Measurements from ENCODE around the gene KEAP1.
"Not testable (repeated sequence)": the region's sequence is repeated elsewhere in the genome, so short reads cannot be mapped to it uniquely, and the experiment has no call there.

KEAP1 gene

DNA sequence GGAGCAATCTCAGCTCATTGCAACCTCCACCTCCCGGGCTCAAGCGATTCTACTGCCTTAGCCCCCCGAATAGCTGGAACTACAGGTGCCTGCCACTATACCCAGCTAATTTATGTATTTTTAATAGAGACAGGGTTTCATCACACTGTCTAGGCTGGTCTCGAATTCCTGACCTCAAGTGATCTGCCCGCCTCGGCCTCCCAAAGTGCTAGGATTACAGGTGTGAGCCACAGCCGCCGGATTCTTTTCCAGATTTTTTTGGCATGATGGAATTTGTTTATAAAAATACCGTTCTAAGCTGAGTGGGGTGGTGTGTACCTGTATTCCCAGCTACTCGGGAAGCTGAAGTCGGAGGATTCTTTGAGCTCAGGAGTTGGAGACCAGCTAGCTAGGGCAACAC lies 34.5 kb upstream of the KEAP1 start:
- TF ChIP-seq, protein P1, sequence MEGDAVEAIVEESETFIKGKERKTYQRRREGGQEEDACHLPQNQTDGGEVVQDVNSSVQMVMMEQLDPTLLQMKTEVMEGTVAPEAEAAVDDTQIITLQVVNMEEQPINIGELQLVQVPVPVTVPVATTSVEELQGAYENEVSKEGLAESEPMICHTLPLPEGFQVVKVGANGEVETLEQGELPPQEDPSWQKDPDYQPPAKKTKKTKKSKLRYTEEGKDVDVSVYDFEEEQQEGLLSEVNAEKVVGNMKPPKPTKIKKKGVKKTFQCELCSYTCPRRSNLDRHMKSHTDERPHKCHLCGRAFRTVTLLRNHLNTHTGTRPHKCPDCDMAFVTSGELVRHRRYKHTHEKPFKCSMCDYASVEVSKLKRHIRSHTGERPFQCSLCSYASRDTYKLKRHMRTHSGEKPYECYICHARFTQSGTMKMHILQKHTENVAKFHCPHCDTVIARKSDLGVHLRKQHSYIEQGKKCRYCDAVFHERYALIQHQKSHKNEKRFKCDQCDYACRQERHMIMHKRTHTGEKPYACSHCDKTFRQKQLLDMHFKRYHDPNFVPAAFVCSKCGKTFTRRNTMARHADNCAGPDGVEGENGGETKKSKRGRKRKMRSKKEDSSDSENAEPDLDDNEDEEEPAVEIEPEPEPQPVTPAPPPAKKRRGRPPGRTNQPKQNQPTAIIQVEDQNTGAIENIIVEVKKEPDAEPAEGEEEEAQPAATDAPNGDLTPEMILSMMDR (conservative IDR thresholded peaks at IDR 0.05; ENCODE audit: low read length), result no peak
- no peak overlapping the region for H3K4me3 ChIP-seq (ENCODE audit: low read length)
- DNase-seq (ENCODE audit: low read depth), result no peak

DNA sequence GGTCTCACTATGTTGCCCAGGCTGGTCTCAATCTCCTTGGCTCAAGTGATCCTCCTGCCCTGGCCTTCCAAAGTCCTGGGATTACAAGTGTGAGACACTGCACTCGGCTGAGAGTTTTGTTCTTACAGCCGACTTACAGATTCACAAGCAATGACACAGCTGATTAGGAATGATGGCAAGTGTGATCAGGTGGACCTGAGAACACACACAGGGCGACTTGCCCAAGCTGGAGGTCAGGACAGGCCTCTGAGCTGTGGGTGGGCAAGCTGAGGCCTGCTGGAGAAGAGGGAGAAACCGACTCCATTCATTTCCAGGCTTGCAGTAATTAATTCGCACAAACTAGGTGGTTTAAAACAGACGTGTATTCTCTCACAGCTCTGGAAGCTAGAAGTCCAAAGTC lies 32.5 kb upstream of the KEAP1 start:
- DNase-seq (ENCODE audit: low read depth), result no peak
- TF ChIP-seq, protein P1 (conservative IDR thresholded peaks at IDR 0.05; ENCODE audit: low read length), result no peak
- no peak overlapping the region for H3K4me3 ChIP-seq (ENCODE audit: low read length)

DNA sequence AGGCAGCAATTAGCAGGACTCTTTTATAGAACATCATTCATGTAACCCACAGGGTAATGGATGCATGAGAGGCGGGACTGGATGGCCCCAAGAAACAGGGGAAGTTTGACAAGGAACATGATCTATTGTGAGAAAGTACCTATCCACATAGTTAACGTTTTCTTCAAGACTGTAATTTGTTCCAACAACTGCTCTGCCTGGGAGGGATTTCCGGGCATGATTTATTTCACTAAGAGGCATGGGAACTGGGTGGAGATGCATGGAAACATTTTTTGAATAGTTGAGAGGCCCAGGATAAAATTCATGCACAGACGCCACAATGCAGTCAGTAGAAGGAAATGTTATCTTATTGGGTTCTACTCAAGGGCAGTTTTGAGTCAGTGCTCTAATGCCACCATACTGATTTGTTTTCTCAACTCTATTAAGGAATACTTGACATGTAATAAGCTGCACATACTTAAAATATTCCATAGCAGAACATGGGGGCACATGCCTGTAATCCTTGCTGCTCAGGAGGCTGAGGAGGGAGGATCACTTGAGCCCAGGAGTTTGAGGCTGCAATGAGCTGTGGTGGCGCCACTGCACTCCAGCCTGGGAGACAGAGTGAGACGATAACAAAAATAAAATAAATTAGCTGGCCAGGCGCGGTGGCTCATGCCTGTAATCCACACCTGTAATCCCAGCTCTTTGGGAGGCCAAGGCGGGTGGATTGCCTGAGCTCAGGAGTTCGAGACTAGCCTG lies 30.7 kb upstream of the KEAP1 start:
- TF ChIP-seq, protein P1 (conservative IDR thresholded peaks at IDR 0.05; ENCODE audit: low read length), result no peak
- peak; percentile 96 for DNase-seq (ENCODE audit: low read depth)
- H3K4me3 ChIP-seq (ENCODE audit: low read length), result no peak overlapping the region

DNA sequence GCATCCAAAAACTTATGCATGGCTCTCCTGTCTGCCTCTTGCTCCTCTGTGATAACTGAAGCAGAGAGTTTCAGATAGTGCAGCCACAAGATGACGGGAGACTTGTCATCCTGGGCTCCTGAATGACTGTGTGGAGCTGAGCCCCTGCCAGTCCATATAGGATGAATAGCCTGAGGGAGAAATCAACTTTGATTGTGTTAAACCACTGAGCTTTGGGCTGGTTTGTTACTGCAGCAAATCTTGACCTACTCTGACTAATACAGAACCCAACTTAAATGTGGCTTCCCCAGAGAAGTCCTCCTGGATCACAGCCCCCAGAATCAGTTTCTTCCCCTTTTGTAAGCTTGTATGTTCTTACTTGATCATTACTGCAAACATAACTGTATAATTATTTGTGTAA lies 29.3 kb upstream of the KEAP1 start:
- no peak for DNase-seq (ENCODE audit: low read depth)
- H3K4me3 ChIP-seq (ENCODE audit: low read length), result no peak overlapping the region
- TF ChIP-seq, protein P1 (conservative IDR thresholded peaks at IDR 0.05; ENCODE audit: low read length), result no peak

DNA sequence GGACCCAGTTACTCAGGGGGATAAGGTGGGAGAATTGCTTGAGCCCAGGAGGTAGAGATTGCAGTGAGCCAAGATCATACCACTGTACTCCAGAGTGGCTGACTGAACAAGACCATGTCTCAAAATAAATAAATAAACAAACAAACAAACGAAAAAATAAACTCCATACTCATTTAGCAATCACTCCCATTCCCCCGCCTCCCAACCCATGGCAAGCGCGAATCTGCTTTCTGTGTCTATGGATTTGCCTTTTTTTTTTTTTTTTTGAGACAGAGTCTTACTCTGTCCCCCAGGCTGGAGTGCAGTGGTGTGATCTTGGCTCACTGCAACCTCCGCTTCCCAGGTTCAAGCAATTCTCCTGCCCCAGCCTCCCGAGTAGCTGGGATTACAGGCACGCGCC lies 23.7 kb upstream of the KEAP1 start:
- not testable (repeated sequence) for H3K4me3 ChIP-seq (ENCODE audit: low read length); DNase-seq (ENCODE audit: low read depth)

DNA sequence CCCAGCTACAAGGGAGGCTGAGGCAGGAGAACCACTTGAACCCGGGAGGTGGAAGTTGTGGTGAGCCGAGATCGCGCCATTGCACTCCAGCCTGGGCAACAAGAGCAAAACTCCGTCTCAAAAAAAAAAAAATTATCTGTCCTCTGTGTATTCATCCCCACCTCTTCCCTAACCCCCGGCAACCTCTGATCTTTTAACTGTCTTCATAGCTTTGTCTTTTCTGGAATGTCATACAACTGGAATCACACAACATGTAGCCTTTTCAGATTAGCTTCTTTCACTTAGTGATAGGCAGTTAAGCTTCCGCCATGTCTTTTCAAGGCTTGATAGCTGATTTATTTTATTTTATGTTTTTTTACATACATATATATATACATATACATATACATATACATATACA lies 22.5 kb upstream of the KEAP1 start:
- DNase-seq (ENCODE audit: low read depth), result no peak
- no peak overlapping the region for H3K4me3 ChIP-seq (ENCODE audit: low read length)
- TF ChIP-seq, protein P1 (conservative IDR thresholded peaks at IDR 0.05; ENCODE audit: low read length), result no peak

DNA sequence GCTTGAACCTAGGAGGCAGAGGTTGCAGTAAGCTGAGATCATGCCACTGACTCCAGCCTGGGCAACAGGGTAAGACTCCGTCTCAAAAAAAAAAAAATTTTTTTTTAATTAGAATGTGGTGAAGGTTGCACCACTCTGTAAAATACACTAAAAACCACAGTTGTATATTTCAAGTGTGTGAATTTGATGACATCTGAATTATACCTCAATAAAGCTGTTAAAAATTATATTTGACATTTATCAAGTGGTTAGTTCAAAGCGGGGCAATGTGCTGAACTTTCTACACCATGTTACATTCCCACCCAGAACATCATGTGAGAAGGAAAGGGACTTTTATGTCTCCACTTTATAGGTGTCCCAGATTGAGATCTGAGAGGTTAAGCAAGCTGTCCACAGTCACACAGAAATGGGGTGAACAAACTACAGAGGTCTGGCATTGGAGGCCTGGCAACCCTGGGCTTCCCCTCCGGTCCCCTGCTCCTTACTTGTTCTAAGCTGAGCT lies 20.0 kb upstream of the KEAP1 start:
- TF ChIP-seq, protein P1 (conservative IDR thresholded peaks at IDR 0.05; ENCODE audit: low read length), result no peak
- DNase-seq (ENCODE audit: low read depth), result no peak
- H3K4me3 ChIP-seq (ENCODE audit: low read length), result no peak overlapping the region
